ENCODE results near the gene GATB.
"Not testable (repeated sequence)": the region's sequence is repeated elsewhere in the genome, so short reads cannot be mapped to it uniquely, and the experiment has no call there.

The GATB gene

GRCh38 chr4:151736361-151736760 is 24.4 kb downstream of the GATB start:
- in situ Hi-C loops (cut with MboI; ENCODE audit: low sequenced_read_pairs), result no loop called here

- in situ Hi-C loops (cut with MboI; ENCODE audit: low sequenced_read_pairs), result not testable (repeated sequence)
Measured at GRCh38 chr4:151731670-151732069, 29.1 kb downstream of the GATB start.

- in situ Hi-C loops (cut with MboI; ENCODE audit: low sequenced_read_pairs), result no loop called here
Measured at GRCh38 chr4:151729731-151730559, 30.9 kb downstream of the GATB start.

GRCh38 chr4:151728679-151729078 is 32.1 kb downstream of the GATB start:
- in situ Hi-C loops (cut with MboI; ENCODE audit: low sequenced_read_pairs), result no loop called here

- in situ Hi-C loops (cut with MboI; ENCODE audit: low sequenced_read_pairs), result no loop called here
Measured at GRCh38 chr4:151728006-151728405, 32.8 kb downstream of the GATB start.

GRCh38 chr4:151727365-151727764 is 33.4 kb downstream of the GATB start:
- in situ Hi-C loops (cut with MboI; ENCODE audit: low sequenced_read_pairs), result no loop called here

GRCh38 chr4:151725087-151725486 is 35.7 kb downstream of the GATB start:
- in situ Hi-C loops (cut with MboI; ENCODE audit: low sequenced_read_pairs), result no loop called here

- in situ Hi-C loops (cut with MboI; ENCODE audit: low sequenced_read_pairs), result no loop called here
Measured at GRCh38 chr4:151721916-151722315, 38.9 kb downstream of the GATB start.

- in situ Hi-C loops (cut with MboI; ENCODE audit: low sequenced_read_pairs), result no loop called here
Measured at GRCh38 chr4:151721466-151721865, 39.3 kb downstream of the GATB start.

- in situ Hi-C loops (cut with MboI; ENCODE audit: low sequenced_read_pairs), result no loop called here
Measured at GRCh38 chr4:151719956-151720334, 40.9 kb downstream of the GATB start.

- in situ Hi-C loops (cut with MboI; ENCODE audit: low sequenced_read_pairs), result no loop called here
Measured at GRCh38 chr4:151718984-151719955, 41.5 kb downstream of the GATB start.

GRCh38 chr4:151717909-151718628 is 42.7 kb downstream of the GATB start:
- in situ Hi-C loops (cut with MboI; ENCODE audit: low sequenced_read_pairs), result no loop called here

- in situ Hi-C loops (cut with MboI; ENCODE audit: low sequenced_read_pairs), result no loop called here
Measured at GRCh38 chr4:151717314-151717713, 43.5 kb downstream of the GATB start.

GRCh38 chr4:151716324-151716723 is 44.5 kb downstream of the GATB start:
- in situ Hi-C loops (cut with MboI; ENCODE audit: low sequenced_read_pairs), result no loop called here

GRCh38 chr4:151715881-151716280 is 44.9 kb downstream of the GATB start:
- in situ Hi-C loops (cut with MboI; ENCODE audit: low sequenced_read_pairs), result no loop called here

GRCh38 chr4:151712777-151713176 is 48.0 kb downstream of the GATB start:
- in situ Hi-C loops (cut with MboI; ENCODE audit: low sequenced_read_pairs), result no loop called here

GRCh38 chr4:151711646-151712045 is 49.2 kb downstream of the GATB start:
- in situ Hi-C loops (cut with MboI; ENCODE audit: low sequenced_read_pairs), result no loop called here

GRCh38 chr4:151709587-151709986 is 51.2 kb downstream of the GATB start:
- in situ Hi-C loops (cut with MboI; ENCODE audit: low sequenced_read_pairs), result no loop called here

GRCh38 chr4:151709071-151709470 is 51.7 kb downstream of the GATB start:
- in situ Hi-C loops (cut with MboI; ENCODE audit: low sequenced_read_pairs), result no loop called here

- in situ Hi-C loops (cut with MboI; ENCODE audit: low sequenced_read_pairs), result no loop called here
Measured at GRCh38 chr4:151708100-151708499, 52.7 kb downstream of the GATB start.

- in situ Hi-C loops (cut with MboI; ENCODE audit: low sequenced_read_pairs), result no loop called here
Measured at GRCh38 chr4:151703401-151703800, 57.4 kb downstream of the GATB start.
